HepG2 (cell line): ENCODE results near the gene IPO13. TPM values are rescaled to one million over a fixed set of nuclear protein-coding genes. Genes with fewer than 3 reads are reported as not detected.

ENCODE experiments used
- ARID5B ChIP-seq: IDR thresholded peaks from 2 replicates; pipeline ENCODE4 v1.4.0; 2020; ENCODE audit warnings: mild to moderate bottlenecking, missing genetic modification reagents
- ARNT2 ChIP-seq: sonication (generic); formaldehyde crosslinking; IDR thresholded peaks from 2 replicates; pipeline ENCODE4 v1.8.0; 2022; ENCODE audit warnings: mild to moderate bottlenecking, low read depth, missing genetic modification reagents, moderate library complexity
- BCL3 ChIP-seq: sonication (generic); formaldehyde crosslinking; IDR thresholded peaks from 2 replicates; pipeline ENCODE4 v1.5.1; 2020; ENCODE audit warnings: mild to moderate bottlenecking, missing genetic modification reagents, moderate library complexity
- CENPX ChIP-seq: sonication (generic); formaldehyde crosslinking; IDR thresholded peaks from 2 replicates; pipeline ENCODE4 v1.9.0; 2021; ENCODE audit warnings: mild to moderate bottlenecking, missing genetic modification reagents, moderate library complexity
- DBP ChIP-seq: sonication (generic); formaldehyde crosslinking; IDR thresholded peaks from 2 replicates; pipeline ENCODE4 v1.4.0; 2020; ENCODE audit warnings: missing genetic modification reagents; ENCODE audit errors: not compliant biosample characterization
- DRAP1 ChIP-seq: IDR thresholded peaks from 2 replicates; pipeline ENCODE4 v1.6.1; 2016; ENCODE audit warnings: missing genetic modification reagents, missing compliant biosample characterization
- GATA4 ChIP-seq: sonication (generic); IDR thresholded peaks from 2 replicates; pipeline ENCODE4 v1.6.1; 2016; ENCODE audit warnings: antibody characterized with exemption, low read depth, borderline replicate concordance
- NBN ChIP-seq: fragments of 450-650 bp; conservative IDR thresholded peaks from 2 replicates; pipeline ENCODE4 v1.6.1; 2017
- TAF1 ChIP-seq: sonication (generic); formaldehyde crosslinking; IDR thresholded peaks from 2 replicates; pipeline ENCODE4 v1.4.0; 2020; ENCODE audit warnings: missing genetic modification reagents
- THAP8 ChIP-seq: sonication (generic); formaldehyde crosslinking; IDR thresholded peaks from 2 replicates; pipeline ENCODE4 v1.5.1; 2020; ENCODE audit warnings: missing genetic modification reagents, mild to moderate bottlenecking, borderline replicate concordance
- THAP9 ChIP-seq: sonication (generic); formaldehyde crosslinking; IDR thresholded peaks from 2 replicates; pipeline ENCODE4; 2020; ENCODE audit warnings: missing genetic modification reagents, mild to moderate bottlenecking, borderline replicate concordance
- ZNF12 ChIP-seq: sonication (generic); formaldehyde crosslinking; IDR thresholded peaks from 2 replicates; pipeline ENCODE4 v1.5.0; 2020; ENCODE audit warnings: missing genetic modification reagents
- ZNF431 ChIP-seq: sonication (generic); formaldehyde crosslinking; IDR thresholded peaks from 2 replicates; pipeline ENCODE4 v1.9.0; 2022; ENCODE audit warnings: missing genetic modification reagents, low read depth, mild to moderate bottlenecking, borderline replicate concordance
- ZNF503 ChIP-seq: sonication (generic); formaldehyde crosslinking; IDR thresholded peaks from 2 replicates; pipeline ENCODE4 v1.4.0; 2020; ENCODE audit warnings: missing genetic modification reagents
- ZNF720 ChIP-seq: sonication (generic); formaldehyde crosslinking; IDR thresholded peaks from 2 replicates; pipeline ENCODE4 v1.4.0; 2020; ENCODE audit warnings: missing genetic modification reagents
- polyA plus RNA-seq, 8 experiments: library from polyadenylated mRNA; depleted of rRNA in 3 of 8; stranded (reverse) in 7 of 8; unstranded in 1 of 8; fragments of >200 nt; fragmentation: Illumina TruSeq in 4 of 8; extraction: Trizol in 4 of 8; gene quantifications; 2 replicates each; pipeline versions ENCODE4 v1.2.1 to v1.2.3, GENCODE V29; 2011 to 2016; ENCODE audit warnings: low read depth in 4 of 8, missing spikeins in 1 of 8, mixed read lengths in 1 of 8; ENCODE audit not compliant: insufficient read depth in 1 of 8
- total RNA-seq, 5 experiments: library from RNA; depleted of rRNA; stranded (reverse); fragments of >200 nt; fragmentation: Illumina TruSeq; extraction: Trizol; gene quantifications; 2 replicates each; pipeline ENCODE4 v1.2.3, GENCODE V29; 2016; ENCODE audit warnings: low read depth in 1 of 5

Gene IPO13
- total and polyA plus RNA-seq, 2 of the 13 experiments (the other 11 are each of a cell fraction or from before 2014, with no cell fraction given), result 12.9 to 15.6 TPM

- TF ChIP-seq NBN (no peak), ZNF12 (0 out of 2 replicates have a peak, but pooled peaks have one; percentile 24), ZNF431 (peak; percentile 80; the same call in 1 of the 2 replicates), ARID5B (CRISPR knock-in tag) (no peak), BCL3 (CRISPR knock-in tag) (peak; percentile 61; the same call in 1 of the 2 replicates), CENPX (CRISPR knock-in tag) (no peak), ZNF720 (no peak), ZNF503 (CRISPR knock-in tag) (0 out of 2 replicates have a peak, but pooled peaks have one; percentile 51), THAP8 (CRISPR knock-in tag) (peak; percentile 85; the same call in 1 of the 2 replicates), GATA4 (0 out of 2 replicates have a peak, but pooled peaks have one; percentile 33), THAP9 (peak; percentile 43; the same call in 1 of the 2 replicates), DBP (no peak), DRAP1 (peak; percentile 62; the same call in 1 of the 2 replicates), TAF1 (CRISPR knock-in tag) (peak; percentile 86; the same call in 1 of the 2 replicates), ARNT2 (no peak)
Observed at GRCh38 chr1:43974443-43975248, 27.9 kb downstream of the IPO13 start, which contains the start of gene ATP6V0B (continued).
